Jurkat, Clone E6-1 (cell line): ENCODE data around the gene CLDN16.

Experiments used
- DNase-seq: peaks from one replicate; pipeline ENCODE4 v3.0.0-alpha.2; 2011; ENCODE audit warnings: low read depth, low spot score
- H3K4me3 ChIP-seq: 2 replicates; pipeline ENCODE4 v1.5.1; 2011; ENCODE audit warnings: mild to moderate bottlenecking, low read length, control low read depth, moderate library complexity

CLDN16 gene

GRCh38 chr3:190375671-190376070 is 12.3 kb upstream of the CLDN16 start:
- DNase-seq = no peak
- H3K4me3 ChIP-seq = no peak overlapping the region

- no peak for DNase-seq
Observed at GRCh38 chr3:190378240-190378891, 9.6 kb upstream of the CLDN16 start.

GRCh38 chr3:190380184-190380583 is 7.8 kb upstream of the CLDN16 start:
- no peak for DNase-seq
- no peak overlapping the region for H3K4me3 ChIP-seq

More at GRCh38 chr3:190378240-190378891, 9.6 kb upstream of the CLDN16 start:
- H3K4me3 ChIP-seq = no peak overlapping the region

GRCh38 chr3:190381441-190381840 is 6.5 kb upstream of the CLDN16 start:
- DNase-seq = no peak
- no peak overlapping the region for H3K4me3 ChIP-seq

- no peak for DNase-seq
- no peak overlapping the region for H3K4me3 ChIP-seq
Observed at GRCh38 chr3:190382082-190382481, 5.9 kb upstream of the CLDN16 start.

GRCh38 chr3:190384309-190384756 is 3.6 kb upstream of the CLDN16 start:
- no peak overlapping the region for H3K4me3 ChIP-seq
- DNase-seq = peak; percentile 28

GRCh38 chr3:190385731-190386688 is 2.0 kb upstream of the CLDN16 start:
- H3K4me3 ChIP-seq = no peak overlapping the region
- DNase-seq = no peak

GRCh38 chr3:190388703-190389102 is 740 bp downstream of the CLDN16 start:
- DNase-seq = no peak
- H3K4me3 ChIP-seq = no peak overlapping the region

- DNase-seq = no peak
- H3K4me3 ChIP-seq = no peak overlapping the region
Observed at GRCh38 chr3:190396001-190396400, 8.0 kb downstream of the CLDN16 start.

- H3K4me3 ChIP-seq = no peak overlapping the region
- no peak for DNase-seq
Observed at GRCh38 chr3:190397889-190398288, 9.9 kb downstream of the CLDN16 start.

GRCh38 chr3:190399677-190400076 is 11.7 kb downstream of the CLDN16 start:
- no peak for DNase-seq
- no peak overlapping the region for H3K4me3 ChIP-seq

- DNase-seq = no peak
- H3K4me3 ChIP-seq = no peak overlapping the region
Observed at GRCh38 chr3:190401963-190402362, 14.0 kb downstream of the CLDN16 start.

GRCh38 chr3:190404715-190405114 is 16.8 kb downstream of the CLDN16 start:
- DNase-seq = no peak
- H3K4me3 ChIP-seq = no peak overlapping the region

- no peak overlapping the region for H3K4me3 ChIP-seq
- DNase-seq = no peak
Observed at GRCh38 chr3:190414297-190414696, 26.3 kb downstream of the CLDN16 start.

- no peak for DNase-seq
- no peak overlapping the region for H3K4me3 ChIP-seq
Observed at GRCh38 chr3:190424108-190424477, 36.1 kb downstream of the CLDN16 start.

- H3K4me3 ChIP-seq = no peak overlapping the region
- peak; percentile 36 for DNase-seq
Observed at GRCh38 chr3:190424478-190425439, 36.8 kb downstream of the CLDN16 start.

GRCh38 chr3:190425833-190426232 is 37.9 kb downstream of the CLDN16 start:
- DNase-seq = no peak
- H3K4me3 ChIP-seq = no peak overlapping the region

- H3K4me3 ChIP-seq = no peak overlapping the region
- DNase-seq = no peak
Observed at GRCh38 chr3:190426806-190427507, 39.0 kb downstream of the CLDN16 start.

- DNase-seq = no peak
- H3K4me3 ChIP-seq = no peak overlapping the region
Observed at GRCh38 chr3:190429681-190430080, 41.7 kb downstream of the CLDN16 start.
